ENCODE data around the gene CNPY1.

Gene CNPY1

GRCh38 chr7:155487509-155488482 lies 58.6 kb downstream of the CNPY1 start:
- no peak for DNase-seq

DNA sequence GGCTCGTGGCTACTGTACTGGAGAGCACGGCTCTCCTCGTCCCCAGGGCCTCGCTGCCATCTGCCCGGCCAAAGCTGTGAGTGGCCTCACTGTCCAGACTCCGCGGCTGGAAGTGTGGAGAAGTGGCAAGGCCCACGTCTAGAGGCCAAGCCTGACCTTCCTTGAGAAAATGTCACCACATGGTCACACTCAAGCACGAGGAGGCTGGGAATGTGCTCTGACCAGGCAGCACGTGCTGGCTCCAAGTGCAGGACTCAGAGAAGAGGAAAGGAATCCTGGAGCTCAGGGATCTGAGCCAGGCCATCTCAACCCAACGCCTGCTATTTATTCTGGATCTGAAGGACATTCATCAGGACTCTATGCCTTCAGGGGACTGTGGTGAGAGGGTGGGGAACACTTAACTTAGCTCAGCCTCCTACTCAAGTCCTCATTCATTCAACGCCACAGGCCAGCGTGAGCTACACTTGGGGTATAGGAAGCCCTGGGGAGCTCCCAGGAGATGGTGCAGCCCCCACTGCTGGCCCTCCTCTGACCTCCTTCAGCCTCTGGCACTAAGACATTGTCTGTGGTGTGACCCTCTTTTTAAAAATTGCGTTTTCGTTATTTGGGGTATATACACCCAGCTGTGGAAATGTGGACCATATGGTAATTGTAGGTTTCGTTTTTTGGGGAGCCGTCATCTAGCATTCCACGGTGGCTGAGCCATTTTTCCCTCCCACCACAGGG lies 59.4 kb downstream of the CNPY1 start:
- DNase-seq: no peak

- DNase-seq: no peak
These were observed 61.6 kb downstream of the CNPY1 start for GRCh38 chr7:155484483-155485399.

DNA sequence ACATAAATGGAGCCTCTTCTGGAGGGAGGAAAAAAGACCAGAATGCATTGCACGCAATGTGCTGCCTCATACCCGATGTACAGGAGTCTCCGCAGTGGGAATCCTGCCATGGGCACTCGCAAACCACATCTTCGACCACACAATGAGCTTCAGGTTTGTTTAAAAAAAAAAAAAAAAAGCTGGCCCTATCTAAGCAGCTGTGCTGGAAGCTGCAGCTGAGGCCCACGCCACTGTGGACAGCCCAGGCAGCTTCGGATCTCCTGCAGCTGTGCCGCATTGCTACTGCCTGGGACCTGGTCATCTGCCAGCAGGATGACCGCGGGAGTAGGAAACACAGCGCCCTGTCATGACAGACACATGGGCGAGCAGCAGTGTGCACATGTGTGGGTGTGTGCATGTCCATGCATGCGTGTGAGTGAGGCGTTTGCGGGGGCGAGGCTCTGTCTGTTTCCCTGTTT lies 62.5 kb downstream of the CNPY1 start:
- no peak for DNase-seq

GRCh38 chr7:155483245-155483644 lies 63.1 kb downstream of the CNPY1 start:
- no peak for DNase-seq

DNA sequence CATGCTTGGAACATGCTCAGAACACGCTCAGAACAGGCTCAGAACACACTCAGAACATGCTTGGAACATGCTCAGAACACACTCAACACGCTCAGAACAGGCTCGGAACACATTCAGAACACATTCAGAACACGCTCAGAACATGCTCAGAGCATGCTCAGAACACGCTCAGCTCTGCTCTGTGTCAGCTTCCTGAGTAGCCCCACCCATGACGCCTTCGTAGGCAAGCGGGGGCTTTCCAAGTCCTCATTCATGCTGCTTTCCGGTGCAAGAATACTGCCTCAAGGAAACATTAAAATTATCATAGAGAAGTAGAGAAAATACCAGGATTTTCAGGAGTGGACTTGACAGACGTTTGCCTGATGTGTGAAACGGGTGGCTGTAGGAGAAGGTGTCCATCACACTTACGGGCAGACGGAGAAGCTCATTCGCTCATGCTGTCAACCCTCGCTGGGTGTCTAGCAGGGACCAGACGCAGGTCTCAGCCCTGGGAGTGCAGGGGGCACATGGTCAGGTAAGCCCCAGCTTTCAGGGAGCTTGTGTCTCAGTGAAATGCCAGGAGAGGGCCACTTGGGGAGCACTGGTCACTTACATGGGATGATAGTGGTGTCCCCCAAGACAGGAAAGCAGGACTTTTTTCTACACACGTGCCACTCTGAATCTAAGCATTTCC lies 63.7 kb downstream of the CNPY1 start:
- no peak for DNase-seq

- no peak for DNase-seq
These were observed 64.6 kb downstream of the CNPY1 start for GRCh38 chr7:155481764-155482163.

DNA sequence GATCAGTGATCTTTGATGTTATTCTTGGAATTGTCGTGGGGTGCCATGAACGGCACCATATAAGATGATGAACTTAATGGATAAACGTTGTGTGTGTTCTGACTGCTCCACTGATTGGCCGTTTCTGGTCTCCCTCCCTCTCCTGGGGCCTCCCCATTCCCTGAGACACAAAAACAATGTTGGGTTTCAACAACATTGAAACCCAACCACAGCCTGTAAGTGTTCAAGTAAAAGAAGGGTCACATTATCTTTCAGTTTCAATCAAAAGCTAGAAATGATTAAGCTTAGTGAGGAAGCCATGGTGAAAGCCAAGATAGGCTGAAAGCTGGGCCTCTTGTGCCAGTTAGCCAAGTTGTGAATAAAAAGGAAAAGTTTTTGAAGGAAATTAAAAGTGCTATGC lies 68.9 kb downstream of the CNPY1 start:
- DNase-seq: no peak

- no peak for DNase-seq
These were observed 74.6 kb downstream of the CNPY1 start for GRCh38 chr7:155471718-155472117.

- DNase-seq: no peak
These were observed 75.4 kb downstream of the CNPY1 start for GRCh38 chr7:155470686-155471638.

DNA sequence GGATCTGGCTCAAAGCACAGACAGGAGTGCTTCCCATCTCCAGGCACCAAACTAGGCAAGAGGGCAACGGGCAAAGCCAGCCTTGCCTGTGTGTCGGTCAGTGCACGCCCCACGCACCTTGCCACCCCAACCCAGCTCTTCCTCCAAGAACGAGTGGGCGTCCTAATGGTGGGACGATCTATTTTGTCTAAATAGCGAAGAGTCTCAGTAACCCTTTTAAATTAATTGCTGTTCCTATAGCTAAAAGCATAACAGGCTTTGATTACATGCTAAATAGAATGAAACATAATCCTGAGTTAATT lies 76.2 kb downstream of the CNPY1 start:
- no peak for DNase-seq

GRCh38 chr7:155469311-155470185 lies 76.8 kb downstream of the CNPY1 start:
- no peak for DNase-seq

DNA sequence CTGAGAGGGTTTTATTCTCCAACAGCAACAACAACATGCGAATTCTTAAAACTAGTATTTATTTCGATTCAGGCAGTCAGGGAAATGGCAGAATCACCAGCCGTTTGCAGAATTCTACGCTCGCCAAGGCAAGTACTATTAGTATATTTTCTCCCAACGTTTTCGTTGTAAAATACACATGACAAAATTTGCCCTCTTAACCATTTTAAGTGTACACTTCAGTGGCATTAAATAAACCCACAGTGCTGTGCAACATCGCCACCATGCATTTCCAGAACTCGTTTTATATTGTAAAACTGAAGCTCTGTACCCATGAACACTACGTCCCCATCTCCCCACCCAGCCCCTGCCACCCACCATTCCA lies 77.6 kb downstream of the CNPY1 start:
- no peak for DNase-seq

DNA sequence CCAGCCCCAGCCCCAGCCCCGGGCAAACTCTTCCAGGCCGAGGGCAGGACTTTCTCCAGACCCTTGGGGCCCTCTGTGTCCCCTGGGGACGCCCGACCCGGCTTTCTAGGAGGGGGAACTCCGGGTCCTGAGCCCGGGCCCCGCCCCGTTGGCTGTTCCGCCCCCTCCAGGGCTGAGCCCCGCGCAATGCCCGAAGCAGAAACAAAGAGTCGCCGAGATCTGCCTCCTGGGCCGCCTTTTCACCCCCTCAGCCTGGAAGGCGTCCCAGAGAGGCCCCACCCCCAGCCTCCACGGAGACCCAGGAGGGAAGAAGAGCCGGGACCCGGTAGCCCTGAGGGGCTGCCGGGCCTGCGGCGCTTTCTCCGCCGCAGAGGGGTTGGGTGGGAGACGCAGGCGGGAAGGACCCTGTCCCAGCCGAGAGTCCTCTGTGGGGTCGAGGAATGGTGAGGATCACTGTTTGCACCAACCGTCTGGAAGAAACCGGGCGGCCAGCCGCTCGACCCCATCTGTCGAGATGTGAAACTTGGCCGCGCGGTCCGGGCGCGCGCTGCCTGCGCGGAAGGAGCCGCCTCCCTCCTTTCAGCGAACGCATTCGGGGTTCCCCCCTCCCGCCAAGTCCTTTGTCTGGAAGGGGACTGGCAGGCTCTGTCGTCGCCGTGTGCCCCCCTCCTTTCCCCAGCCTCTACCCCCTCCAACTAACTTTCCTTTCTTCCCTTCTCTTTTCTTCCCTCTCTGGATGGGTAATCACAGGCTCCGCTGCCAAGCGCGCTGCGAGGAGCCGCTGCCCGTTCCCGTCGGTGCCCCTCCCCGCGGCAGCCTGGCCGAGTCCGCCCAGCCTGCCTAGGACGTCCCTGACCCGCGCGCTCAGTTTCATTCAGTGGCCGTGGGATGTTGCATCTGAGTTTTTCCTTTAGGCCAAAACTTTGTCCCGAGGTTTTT lies 78.2 kb downstream of the CNPY1 start:
- no peak for DNase-seq

DNA sequence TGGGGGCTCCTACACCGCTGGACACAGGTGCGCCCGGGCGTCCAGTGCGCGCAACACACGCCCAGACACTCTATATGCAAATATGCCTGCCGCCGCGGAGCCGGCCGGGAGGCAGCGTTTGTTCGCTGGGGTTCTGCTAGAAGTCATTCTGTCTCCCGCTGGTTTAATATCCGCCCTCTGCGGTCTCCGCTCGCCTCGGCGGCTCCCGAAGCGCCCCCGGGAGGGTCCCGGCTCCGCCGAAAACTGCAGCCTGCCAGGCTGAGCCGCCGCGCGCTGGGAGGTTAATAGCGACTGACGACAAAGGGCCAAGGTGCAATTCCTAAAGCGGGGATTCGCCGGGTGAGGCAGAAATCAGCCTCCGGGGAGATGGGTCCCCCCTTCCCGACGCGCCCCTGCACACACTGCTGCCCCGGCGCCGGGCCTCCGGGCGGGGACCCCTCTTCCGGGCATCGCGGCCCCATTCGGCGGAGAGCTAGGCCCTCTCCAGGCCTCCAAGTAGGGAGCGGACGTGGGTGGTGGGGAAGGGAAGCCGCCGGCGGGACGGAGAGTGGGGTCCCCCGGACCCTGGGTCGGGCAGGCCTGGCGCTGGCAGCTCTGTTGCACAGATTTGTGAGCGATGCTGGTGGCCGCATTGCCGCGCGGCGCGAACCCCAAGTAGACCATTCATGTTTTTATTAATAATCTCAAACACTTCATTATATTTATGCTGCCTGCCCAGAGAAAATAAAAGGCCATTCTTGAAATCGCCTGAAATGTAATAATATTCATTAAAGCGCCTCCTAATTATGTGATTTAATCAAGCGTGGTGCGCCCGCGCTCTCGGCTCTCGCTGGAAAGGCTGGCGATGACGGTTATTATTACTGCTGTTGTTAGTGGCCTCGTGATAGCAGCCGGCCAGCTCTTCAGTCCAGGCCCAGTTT lies 79.3 kb downstream of the CNPY1 start:
- no peak for DNase-seq

DNA sequence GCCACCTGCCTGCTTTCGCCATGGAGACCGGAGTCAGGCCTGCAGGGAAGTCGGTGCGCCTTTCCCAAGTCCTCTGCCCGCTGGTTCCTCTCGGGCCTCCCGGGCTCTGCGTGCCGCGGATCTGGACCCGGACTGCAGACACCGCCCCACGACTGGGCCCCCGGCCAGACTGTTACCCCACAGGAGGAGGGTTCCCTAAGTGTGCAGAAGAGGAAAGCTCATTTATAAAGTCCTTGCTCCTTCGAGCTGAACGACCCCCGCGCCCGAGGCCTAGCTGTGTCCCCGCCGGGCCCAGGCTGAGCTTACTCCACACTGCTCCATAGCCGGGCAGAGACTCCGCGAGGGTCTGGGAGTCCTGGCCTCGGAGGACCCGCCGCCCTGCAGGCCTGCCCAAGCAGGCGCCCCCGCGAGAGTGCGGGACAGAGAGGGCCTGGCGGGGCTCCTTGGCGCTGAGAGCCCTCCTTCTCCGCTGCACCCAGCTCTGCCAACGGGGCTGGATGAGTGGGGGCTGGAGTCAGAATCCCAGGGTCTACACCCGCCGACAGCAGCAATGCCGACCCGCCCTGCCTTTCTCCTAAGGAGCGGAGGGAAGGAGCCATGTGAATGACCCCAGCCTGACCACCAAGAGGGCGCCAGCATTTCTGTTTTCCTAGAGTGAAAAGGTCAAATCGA lies 80.1 kb downstream of the CNPY1 start:
- DNase-seq: no peak

GRCh38 chr7:155465761-155466141 lies 80.6 kb downstream of the CNPY1 start:
- DNase-seq: no peak

Data from 8988T (cell line).